Measurements from ENCODE around the gene CLEC1A.

CLEC1A gene

DNA sequence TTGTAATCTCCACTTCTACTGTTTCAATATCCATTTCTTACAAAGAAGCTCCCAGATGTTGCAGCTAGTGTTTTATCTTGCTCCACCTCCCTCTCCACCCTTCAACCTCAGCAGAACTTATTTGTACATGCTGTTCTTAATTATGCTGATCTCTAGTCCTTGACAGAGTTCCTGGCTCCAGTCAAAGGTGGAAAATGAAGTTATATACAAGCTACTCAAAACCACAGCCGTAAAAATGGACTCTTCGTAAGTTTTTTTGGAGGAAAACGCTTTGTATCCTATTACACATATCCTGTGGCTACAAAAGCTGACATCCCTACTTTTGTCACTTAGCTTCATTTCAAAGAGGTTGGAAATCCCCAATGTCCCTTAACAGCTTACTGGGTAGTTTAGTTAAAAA lies 1.3 kb downstream of the CLEC1A start:
- DNase-seq, result no peak

DNA sequence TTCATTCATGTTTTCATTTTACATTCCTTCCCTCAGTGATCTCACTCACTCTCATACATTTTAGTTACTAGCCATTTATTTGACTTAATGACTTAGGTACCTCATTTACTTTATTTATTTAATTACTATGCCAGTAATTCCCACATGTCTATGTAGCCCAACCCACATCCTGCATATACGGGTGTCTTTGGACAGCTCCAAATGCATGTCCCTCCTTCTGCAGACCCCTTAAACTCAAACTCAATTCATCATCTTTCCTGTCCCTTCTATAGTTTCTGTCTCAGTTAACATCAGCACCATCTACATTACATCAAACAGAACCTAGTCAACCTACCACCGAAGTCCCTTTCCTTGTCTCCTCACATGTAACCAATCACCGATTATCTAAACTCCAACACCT lies 2.8 kb downstream of the CLEC1A start:
- no peak for DNase-seq

DNA sequence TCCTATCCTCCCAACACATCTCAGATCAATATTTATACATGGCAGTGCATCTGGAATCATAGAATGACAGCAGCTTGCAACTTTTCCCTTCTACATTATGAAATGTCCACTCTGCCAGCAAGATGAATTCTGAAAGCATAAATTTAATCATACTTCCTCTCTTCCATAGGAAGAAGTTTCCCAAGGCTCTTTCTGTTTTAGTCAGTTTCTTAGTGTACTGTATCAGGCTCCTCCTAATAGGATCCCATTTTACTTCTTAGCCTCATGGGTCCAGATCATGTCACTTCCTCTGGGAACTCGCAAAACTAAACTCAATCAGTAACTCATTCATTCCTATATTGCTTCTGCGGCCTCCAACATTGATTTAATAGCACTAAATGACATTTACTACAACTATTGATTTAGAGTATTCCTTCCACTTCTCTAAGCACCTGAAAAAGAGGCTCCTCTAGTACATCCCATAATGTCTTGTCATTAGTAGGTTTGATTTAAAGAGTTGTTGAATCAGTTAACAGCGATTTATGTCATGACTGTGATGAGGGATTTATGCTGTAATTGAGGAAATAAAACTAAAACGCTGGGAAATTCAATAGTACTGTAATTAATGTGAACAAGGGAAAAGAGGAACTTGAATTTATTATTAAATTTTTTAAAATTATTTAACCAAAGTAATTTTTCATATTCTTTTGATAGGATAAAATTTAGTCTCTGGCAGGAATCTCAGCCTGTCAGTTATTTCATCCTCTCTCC lies 4.0 kb downstream of the CLEC1A start:
- no peak for DNase-seq

DNA sequence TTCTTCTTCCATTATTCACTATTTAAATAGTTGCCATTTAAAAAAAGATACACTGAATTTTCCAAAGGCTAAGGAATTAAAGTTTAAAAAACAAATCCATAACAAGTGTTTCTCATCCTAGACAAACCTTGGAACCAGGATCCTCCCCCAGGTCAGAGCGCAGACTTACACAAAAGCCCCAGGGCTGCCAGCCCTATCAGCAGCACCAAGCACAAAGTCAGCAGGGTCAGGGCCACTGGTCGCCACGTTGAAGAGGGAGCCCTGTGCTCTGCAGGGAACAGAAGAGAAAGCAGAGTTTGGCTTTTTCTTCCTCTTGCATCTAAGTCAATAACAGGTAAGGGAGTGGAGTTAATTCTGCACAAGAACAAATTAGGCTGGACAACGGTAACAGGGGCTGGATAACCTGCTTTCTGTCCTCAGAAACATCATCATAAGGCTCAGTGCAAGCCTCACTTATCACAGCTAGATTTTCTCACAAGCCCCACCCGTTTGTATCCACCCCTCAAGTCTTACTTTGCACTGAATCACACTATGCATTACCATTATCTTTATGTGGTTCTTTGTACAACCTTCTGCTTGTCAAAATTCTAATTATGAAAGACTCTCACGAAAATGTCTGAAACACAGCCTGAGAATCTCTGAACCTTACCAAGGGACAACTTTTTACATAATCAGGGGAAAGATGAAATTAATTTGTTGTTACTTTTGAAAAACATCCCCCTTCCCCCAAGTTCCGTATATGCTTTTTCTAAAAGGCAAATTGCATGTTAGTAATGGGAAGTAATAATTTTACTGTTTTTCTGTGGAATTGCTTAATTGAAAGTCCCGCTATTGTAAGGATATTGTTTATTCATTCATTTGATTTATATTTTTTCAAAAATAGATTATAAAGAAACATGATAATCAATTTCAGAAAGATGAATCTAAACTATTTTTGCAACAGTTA lies 9.6 kb downstream of the CLEC1A start:
- no peak for DNase-seq

DNA sequence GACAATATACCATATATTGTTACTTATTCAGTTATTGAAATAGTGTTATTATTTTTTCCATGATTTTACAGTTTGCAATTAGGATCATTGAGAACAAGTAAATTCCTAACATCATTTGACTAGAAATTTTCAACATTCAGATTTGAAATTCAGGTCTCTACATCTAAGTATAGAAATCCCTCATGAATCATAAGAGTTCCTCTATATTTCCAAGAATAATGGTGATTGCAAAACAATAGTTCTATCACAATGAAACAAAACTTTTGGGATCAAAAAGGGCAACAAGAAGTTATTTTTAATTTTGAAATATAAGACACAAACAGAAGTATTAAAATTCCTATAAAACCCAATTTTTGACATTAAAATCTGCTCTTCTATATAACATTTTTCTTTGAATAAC lies 10.8 kb downstream of the CLEC1A start:
- DNase-seq, result no peak

DNA sequence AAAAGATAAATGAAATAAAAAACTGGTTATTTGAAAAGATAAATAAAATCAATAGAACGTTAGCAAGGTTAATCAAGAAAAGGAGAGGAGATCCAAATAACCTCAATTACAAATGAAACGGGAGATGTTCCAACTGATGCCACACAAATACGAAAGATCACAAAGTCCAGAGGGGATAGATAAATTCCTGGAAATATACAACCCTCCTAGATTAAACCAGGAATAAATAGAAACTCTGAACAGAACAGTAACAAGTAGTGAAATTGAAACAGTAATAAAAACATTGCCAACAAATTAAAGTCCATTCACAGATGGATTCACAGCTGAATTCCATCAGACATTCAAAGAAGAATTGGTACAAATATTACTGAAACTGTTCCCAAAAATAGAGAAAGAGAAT lies 12.4 kb downstream of the CLEC1A start:
- DNase-seq, result no peak

DNA sequence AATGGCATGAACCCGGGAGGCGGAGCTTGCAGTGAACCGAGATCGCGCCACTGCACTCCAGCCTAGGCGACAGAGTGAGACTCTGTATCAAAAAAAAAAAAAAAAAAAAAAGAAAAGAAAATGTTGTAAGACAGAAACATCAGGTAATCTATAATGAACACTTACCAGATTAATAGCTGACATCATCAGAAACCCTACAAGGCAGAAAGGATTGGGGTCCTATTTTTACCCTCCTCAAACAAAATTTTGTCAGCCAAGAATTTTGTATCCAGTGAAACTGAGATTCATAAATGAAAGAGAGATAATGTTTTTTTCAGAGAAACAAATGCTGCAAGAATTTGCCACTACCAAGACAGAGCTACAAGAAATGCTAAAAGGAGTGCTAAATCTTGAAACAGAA lies 14.1 kb downstream of the CLEC1A start:
- DNase-seq, result no peak

DNA sequence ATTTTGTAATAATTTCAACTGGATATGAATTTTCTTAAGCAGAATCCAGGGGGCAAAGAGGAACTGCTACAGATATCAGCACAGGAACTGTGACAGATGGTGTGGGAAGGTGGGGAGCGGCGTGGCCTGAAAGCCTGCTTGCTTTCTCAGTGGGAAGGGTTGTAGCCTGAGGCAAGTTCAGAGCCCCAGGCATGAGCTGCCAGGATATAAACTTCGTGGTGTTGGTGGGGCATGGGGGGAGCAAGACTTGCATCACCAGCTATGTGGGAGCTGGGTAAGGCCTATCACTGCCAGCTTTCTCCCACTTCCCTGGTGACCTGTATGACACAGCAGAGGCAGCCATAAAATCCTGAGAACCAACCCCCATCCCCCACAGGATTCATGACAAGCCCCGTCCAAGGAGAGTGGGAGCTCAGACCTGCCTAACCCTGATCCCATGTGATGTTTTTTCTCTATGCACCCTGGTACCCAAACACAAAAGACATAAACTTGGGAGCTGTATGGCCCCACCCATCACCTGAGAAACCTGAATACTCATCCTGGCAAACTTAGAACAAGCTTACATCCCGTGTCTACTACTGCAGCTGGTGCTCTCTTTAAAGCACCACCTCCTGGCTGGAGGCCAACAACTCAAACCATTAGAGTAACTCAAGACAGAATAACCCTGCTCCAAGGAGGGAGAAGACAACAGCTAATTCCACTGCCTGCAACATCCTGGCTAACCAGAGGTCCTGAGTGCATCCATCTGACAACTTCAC lies 16.5 kb downstream of the CLEC1A start:
- no peak for DNase-seq

DNA sequence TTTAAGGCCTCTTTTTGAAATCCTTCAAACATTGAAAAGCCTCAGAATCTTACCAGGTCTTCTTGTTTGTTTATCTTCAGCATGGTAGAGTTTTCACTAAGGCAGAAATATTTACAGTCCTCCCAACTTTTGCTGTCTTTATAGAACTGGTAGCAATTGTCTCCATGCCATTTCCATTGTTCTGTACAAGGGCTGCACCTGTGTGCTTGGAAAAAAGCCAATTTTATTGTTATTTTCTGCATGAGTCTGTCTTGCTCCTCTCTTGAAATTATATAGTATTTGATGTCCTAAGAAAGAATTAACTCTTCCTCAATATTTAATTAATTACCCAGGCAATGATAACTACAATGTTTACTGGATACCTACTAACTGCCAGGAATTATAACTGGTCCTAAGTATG lies 23.3 kb downstream of the CLEC1A start:
- DNase-seq, result no peak

DNA sequence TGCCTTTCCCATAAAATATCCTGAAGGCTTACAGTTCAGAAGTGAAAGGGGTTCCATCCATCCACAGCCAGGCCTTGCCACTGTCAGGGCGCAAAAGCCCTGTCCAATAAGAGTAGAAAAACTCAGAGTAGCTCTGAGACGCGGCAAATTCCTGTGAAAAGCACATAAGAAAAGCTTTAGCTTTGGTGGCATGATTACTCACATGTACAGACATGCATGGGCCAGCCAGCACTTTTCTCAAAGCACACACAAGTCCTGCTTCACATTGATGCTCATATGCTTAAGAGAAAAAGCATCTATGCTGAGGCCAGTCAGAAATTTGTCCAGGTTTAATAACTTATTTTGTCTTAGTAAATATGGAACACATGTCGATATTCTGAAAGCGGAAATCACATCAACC lies 25.5 kb downstream of the CLEC1A start:
- DNase-seq, result no peak

DNA sequence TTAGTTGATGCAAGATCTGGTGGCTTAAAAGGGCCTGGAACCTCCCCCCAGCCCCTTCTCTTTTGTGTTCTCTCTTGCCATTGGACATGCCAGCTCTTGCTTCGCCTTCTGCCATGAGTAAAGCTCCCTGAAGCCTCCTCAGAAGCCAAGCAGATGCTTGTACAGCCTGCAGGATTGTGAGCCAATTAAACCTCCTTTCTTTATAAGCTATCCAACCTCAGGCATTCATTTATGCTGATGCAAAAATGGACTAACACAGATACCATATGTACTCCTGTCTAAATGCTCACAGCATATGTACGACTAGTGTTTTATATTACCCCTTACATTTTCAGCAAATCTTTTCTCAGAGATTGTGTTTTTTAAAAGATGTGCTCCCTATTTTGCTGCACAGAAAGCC lies 26.7 kb downstream of the CLEC1A start:
- DNase-seq, result no peak

DNA sequence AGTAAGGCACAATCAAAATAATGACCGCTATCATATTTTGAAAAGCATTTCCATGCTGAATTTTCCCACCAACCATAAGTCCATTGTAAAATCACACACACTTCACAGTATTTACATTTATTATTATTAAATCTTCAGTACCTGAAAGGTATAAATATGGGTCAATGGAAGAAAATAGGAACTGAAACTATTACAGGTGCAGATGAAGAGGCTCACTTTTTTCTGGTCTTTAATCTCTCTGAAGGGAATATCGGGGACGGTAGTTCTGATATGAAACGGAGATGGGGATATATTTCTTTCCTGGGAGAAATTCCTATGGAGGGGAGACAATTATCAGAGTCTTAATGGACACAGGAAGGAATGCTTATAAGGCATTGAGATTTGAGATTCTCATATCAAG lies 28.4 kb downstream of the CLEC1A start:
- no peak for DNase-seq

DNA sequence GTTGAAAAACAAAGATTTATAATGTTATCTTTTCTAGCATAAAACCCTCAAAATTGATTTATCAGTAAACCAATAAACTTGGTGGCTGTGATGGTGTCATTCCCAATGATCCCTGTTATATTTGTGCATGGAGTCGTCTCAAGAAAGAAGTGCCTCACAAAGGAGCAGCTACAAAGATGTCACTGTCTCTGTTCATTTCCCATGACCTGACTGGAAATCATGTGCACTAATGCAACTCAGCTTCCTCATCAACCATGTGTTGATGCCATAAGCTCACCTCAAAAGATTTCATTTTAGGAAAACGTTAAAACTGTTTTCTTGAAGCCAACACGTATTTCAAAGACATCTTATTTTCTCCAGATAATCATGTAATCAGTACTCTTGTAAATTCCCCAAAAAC lies 28.8 kb downstream of the CLEC1A start:
- DNase-seq, result no peak

DNA sequence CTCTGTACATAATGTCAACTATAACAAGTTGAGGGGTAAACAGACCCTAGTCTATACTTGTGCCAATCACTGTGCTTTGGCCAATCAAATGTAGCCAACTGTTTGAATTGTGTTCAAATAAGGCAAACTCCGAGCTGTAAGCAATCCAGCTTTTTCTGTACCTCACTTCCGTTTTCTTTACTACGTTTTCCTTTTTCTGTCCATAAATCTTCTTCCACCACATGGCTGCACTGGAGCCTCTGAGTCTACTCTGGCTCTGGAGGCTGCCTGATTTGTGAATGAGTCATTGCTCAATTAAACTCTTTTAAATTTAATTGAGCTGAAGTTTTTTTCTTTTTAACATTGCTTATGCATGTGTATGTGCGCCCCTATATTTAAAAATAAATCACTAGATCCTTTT lies 29.7 kb downstream of the CLEC1A start:
- no peak for DNase-seq

DNA sequence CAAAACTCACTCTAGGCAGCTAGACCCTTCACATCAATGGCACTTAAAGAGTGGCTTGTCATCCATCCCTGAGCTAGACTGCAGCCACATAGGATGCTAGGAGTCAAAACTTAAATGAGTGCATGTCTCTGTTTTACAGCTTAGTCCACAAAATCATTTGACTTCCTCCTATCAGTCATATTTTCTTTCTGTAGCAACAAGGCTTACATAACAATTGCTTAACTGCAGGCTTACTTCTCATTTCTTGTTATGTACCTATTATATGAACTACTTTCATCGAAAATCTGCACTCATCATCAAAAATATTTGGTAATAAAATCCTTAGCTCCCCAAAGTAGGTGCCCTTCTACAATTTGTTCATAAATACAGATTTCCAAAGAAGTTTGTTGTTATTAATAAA lies 30.1 kb downstream of the CLEC1A start:
- no peak for DNase-seq

DNA sequence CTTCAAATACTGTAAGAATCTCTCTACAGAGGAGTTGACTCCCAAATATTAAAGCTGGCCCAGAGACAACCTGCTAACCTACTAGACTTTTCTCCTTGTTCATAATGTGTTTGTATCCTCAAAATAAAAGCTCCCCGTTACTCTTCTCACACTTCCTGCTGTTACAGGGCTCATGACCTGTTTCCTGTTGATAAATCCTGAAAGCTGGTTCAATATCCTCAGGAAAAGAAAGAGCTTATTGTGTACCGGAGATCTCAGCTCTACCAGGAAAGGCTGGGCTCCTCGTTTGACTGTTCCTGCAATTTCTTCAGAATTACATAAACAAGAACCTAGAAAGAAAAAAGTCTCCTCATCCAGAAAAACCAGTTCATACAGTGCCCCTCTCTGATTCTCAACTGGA lies 30.8 kb downstream of the CLEC1A start:
- no peak for DNase-seq

DNA sequence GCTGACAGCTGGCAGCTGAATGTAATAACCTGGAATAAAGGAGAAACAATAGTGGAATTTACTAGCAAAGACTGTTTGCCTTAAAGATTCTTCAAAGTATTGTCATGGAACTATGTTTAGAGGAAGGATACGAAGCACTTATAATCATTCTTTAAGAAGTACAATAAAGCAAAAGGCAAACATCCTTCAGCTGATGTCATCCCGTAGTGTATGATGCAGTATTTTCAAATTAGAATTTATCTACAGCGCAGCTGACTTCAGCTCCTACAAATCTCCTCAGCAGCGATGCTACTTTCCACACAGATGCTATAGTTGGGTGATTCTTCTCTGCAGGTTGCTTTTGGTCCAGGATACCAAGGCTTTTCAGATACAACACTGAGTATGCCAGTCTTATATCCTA lies 31.5 kb downstream of the CLEC1A start:
- DNase-seq, result no peak

DNA sequence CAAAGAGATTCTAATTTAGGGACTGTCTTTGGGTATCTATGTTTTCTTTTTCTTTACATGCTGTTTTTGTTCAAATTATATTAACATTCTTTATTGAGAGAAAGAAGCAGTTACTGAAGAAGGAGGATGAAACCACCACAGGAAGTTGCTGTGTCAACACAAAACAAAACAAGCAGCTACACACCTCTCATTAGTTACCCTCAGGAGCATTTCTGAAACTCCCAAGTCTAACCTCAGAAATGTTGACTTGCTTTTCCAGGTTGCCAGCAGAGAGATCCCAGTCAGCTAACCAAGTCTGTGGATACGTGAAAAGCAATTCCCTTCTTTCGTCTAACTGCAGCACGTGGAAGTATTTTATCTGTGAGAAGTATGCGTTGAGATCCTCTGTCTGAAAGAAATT lies 33.5 kb downstream of the CLEC1A start:
- DNase-seq, result no peak

DNA sequence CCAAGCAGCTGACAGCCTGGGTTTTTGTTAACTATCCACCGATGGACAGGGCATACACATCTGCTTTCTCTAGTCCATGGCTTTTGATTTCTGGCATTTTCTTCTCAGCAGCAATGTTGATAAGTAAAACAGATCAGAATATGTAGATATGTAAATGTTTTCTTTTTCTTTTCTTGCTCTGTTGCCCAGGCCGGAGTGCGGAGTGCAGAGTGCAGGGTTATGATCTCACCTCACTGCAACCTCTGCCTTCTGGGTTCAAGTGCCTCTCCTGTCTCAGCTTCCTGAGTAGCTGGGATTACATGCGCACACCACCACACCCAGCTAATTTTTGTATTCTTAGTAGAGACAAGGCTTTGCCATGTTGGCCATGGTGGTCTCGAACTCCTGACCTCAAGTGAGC lies 40.4 kb downstream of the CLEC1A start:
- no peak for DNase-seq

DNA sequence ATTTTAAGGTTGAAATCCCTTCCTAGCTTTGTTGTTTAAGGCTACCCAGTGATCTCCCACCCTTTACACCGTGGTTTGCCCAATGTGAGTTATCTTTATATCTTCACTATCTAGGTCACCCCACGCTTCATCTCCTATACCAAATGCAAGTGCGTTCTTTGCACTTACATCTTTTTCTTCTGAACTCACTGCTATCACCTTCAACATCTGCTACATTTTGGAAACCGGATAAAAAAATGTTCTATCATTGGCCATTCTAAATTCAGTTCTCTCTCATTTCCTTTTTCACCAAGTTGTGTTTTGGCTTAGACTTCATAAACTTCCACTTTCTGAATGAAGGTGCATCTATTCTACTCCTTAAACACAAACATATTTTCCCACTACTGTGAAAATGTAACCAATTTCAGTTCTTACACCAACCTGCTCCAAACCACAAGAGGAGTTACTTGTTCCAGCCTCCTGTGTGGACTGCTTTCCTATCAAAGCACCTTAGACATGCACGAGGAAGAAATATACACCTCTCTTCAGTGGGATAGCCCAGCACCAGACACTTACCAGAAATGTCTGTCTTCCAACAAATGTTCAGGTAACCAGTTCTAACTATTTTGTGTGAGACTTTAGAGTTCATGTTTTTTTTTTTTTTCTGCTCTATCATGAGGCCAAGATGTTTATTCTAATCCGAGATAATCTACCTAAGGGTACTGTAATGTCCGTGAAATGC lies 46.4 kb downstream of the CLEC1A start:
- DNase-seq, result no peak

DNA sequence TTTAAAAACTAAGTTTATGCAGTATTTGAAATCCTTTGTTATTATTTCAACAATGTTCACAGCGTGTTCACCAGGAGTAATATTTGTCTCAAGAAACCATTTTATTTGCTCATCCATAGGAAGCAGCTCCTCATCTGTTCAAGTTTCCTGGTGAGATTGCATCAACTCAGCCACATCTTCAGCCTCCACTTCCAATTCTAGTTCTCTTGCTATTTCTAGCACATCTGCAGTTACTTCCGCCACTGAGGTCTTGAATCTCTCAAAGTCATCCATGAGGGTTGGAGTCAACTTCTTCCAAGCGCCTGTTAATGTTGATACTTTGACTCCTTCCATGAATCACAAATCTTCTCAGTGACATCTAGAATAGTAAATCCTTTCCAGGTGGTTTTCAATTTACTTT lies 50.3 kb downstream of the CLEC1A start:
- DNase-seq, result no peak

DNA sequence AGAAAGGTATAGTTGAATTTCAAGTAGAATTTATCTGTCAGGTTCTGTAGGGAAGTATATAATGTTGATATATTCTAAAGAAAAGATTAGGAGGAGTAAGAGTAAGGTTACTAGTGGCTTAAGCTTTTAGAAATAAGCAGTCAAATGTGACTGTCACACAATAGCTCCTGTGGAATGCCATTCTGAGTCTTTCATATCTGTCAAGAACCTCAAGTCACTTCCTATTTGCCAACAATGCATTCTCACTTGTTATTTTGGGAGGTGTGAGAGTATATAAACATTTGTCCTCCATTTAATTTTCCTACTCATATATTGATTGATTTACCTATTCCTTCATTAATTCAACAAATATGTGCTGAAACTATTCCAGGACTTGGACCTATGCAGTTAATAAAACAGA lies 56.6 kb downstream of the CLEC1A start:
- no peak for DNase-seq
